ENCODE measurements around the gene TBC1D8. TPM values are rescaled to one million over a fixed set of nuclear protein-coding genes. Genes with fewer than 3 reads are reported as not detected.

The TBC1D8 gene
- total and polyA plus RNA-seq, 7 donors: 8.7 to 163 (median 50.4) TPM

GRCh38 chr2:101006065-101006715, 145.0 kb downstream of the TBC1D8 start:
- DNase-seq (no peak), ATAC-seq (no peak)
- Histone ChIP-seq H3K36me3 (ENCODE audit: insufficient read depth in 1 of 2, low read depth in 1 of 2) (peaks cover 15 to 79% of the 10 kb centered on the region in 2 donors), H3K9me3 (no peaks in the 10 kb centered on the region), H3K27ac (no peak overlapping the region), H3K4me1 (peaks cover 12% of the 10 kb centered on the region), H3K27me3 (ENCODE audit: insufficient read depth in 3 of 3, low read length in 2 of 3) (no peaks in the 10 kb centered on the region), H3K4me3 (no peak overlapping the region)
- 67 to 77% (median 74%) methylated on average over 4 of the region's 4 CpGs for WGBS, 3 donors
- intact Hi-C loops (cut with DNase I): no loop called here
- TF ChIP-seq CTCF (IDR thresholded peaks at IDR 0.05): no peak

- no peak for ATAC-seq
- H3K27ac ChIP-seq: no peak overlapping the region
Observed at GRCh38 chr2:101004620-101005325, 146.4 kb downstream of the TBC1D8 start.

GRCh38 chr2:101003278-101003775, 147.9 kb downstream of the TBC1D8 start:
- peaks cover 13 to 57% of the 10 kb centered on the region in 2 donors for H3K36me3 ChIP-seq (ENCODE audit: insufficient read depth in 1 of 2, low read depth in 1 of 2)
- peak overlapping the region; percentile 93 for H3K27ac ChIP-seq
- ATAC-seq (peak in 1 of 4 donors; percentile 10), DNase-seq (no peak)
- peaks cover 8% of the 10 kb centered on the region for H3K4me1 ChIP-seq
- H3K27me3 ChIP-seq (ENCODE audit: insufficient read depth in 3 of 3, low read length in 2 of 3): no peaks in the 10 kb centered on the region
- H3K4me3 ChIP-seq: peak overlapping the region; percentile 99
- TF ChIP-seq CTCF (IDR thresholded peaks at IDR 0.05): no peak
- H3K9me3 ChIP-seq: no peaks in the 10 kb centered on the region
- WGBS, 3 donors: 30 to 37% (median 36%) methylated on average over 12 of the region's 12 CpGs
- intact Hi-C loops (cut with DNase I): no loop called here

More at GRCh38 chr2:101004620-101005325, 146.4 kb downstream of the TBC1D8 start:
- peaks cover 15 to 65% of the 10 kb centered on the region in 2 donors for H3K36me3 ChIP-seq (ENCODE audit: insufficient read depth in 1 of 2, low read depth in 1 of 2)
- DNase-seq: no peak
- 83 to 87% (median 87%) methylated on average over 12 of the region's 12 CpGs for WGBS, 3 donors
- intact Hi-C loops (cut with DNase I): no loop called here
- no peaks in the 10 kb centered on the region for H3K9me3 ChIP-seq
- no peak overlapping the region for H3K4me3 ChIP-seq
- no peaks in the 10 kb centered on the region for H3K27me3 ChIP-seq (ENCODE audit: insufficient read depth in 3 of 3, low read length in 2 of 3)
- H3K4me1 ChIP-seq: peaks cover 12% of the 10 kb centered on the region
- no peak for TF ChIP-seq CTCF (IDR thresholded peaks at IDR 0.05)

GRCh38 chr2:101002562-101003277, 148.5 kb downstream of the TBC1D8 start:
- no peak for TF ChIP-seq CTCF (IDR thresholded peaks at IDR 0.05)
- peak overlapping the region; percentile 99 for H3K4me3 ChIP-seq
- intact Hi-C loops (cut with DNase I): no loop called here
- H3K27me3 ChIP-seq (ENCODE audit: insufficient read depth in 3 of 3, low read length in 2 of 3): no peaks in the 10 kb centered on the region
- WGBS, 3 donors: 1 to 2% (median 2%) methylated on average over 26 of the region's 26 CpGs
- peaks cover 8% of the 10 kb centered on the region for H3K4me1 ChIP-seq
- peaks cover 13 to 51% of the 10 kb centered on the region in 2 donors for H3K36me3 ChIP-seq (ENCODE audit: insufficient read depth in 1 of 2, low read depth in 1 of 2)
- ATAC-seq (peak; percentile 8 to 39 (median 20)), DNase-seq (no peak)
- H3K27ac ChIP-seq: peak overlapping the region; percentile 93
- H3K9me3 ChIP-seq: no peaks in the 10 kb centered on the region

Data from psoas muscle (tissue), 8 donors.